ENCODE results near the gene COX4I1. TPM values are rescaled to one million over a fixed set of nuclear protein-coding genes. Genes with fewer than 3 reads are reported as not detected.
A peak's percentile ranks its signal among the peaks of the same experiment; 100 is the strongest.

COX4I1 gene
- total and polyA plus RNA-seq, 2 donors from 2014 or later = 439 to 1,996 TPM

- intact Hi-C loops (cut with DNase I) = no loop called here
- Histone ChIP-seq H3K27me3 (ENCODE audit: control insufficient read depth, insufficient read depth, low read length) (peaks cover 3% of the 10 kb centered on the region), H3K4me3 (ENCODE audit: low read length in 3 of 3) (no peak overlapping the region), H3K27ac (ENCODE audit: low read depth in 2 of 2, low read length in 2 of 2) (no peak overlapping the region), H3K36me3 (ENCODE audit: control insufficient read depth in 2 of 3, insufficient read depth in 3 of 3, low read length in 3 of 3) (no peaks in the 10 kb centered on the region), H3K9me3 (ENCODE audit: control insufficient read depth in 2 of 3, insufficient read depth in 1 of 3, low read length in 3 of 3) (no peaks in the 10 kb centered on the region), H3K9ac (ENCODE audit: low read length in 3 of 3) (no peak overlapping the region), H3K4me1 (ENCODE audit: control insufficient read depth in 2 of 3, insufficient read depth in 2 of 3, low read depth in 1 of 3, low read length in 3 of 3) (no peaks in the 10 kb centered on the region)
- FAIRE-seq = no peak
- peak in 1 of 5 donors; percentile 46 for DNase-seq
- no peak for TF ChIP-seq CTCF (IDR thresholded peaks at IDR 0.05; ENCODE audit: borderline replicate concordance, extremely low read depth, insufficient read depth)
Measured at GRCh38 chr16:85838876-85839585, 39.5 kb downstream of the COX4I1 start.

GRCh38 chr16:85839681-85840240, 40.3 kb downstream of the COX4I1 start:
- Histone ChIP-seq H3K27ac (ENCODE audit: low read depth in 2 of 2, low read length in 2 of 2) (no peak overlapping the region), H3K4me1 (ENCODE audit: control insufficient read depth in 2 of 3, insufficient read depth in 2 of 3, low read depth in 1 of 3, low read length in 3 of 3) (no peaks in the 10 kb centered on the region), H3K9me3 (ENCODE audit: control insufficient read depth in 2 of 3, insufficient read depth in 1 of 3, low read length in 3 of 3) (no peaks in the 10 kb centered on the region), H3K4me3 (ENCODE audit: low read length in 3 of 3) (no peak overlapping the region), H3K9ac (ENCODE audit: low read length in 3 of 3) (no peak overlapping the region), H3K36me3 (ENCODE audit: control insufficient read depth in 2 of 3, insufficient read depth in 3 of 3, low read length in 3 of 3) (no peaks in the 10 kb centered on the region), H3K27me3 (ENCODE audit: control insufficient read depth, insufficient read depth, low read length) (peaks cover 3% of the 10 kb centered on the region)
- no peak for TF ChIP-seq CTCF (IDR thresholded peaks at IDR 0.05; ENCODE audit: borderline replicate concordance, extremely low read depth, insufficient read depth)
- DNase-seq (peak in 1 of 5 donors; percentile 48), FAIRE-seq (no peak)
- intact Hi-C loops (cut with DNase I) = no loop called here

- TF ChIP-seq CTCF (IDR thresholded peaks at IDR 0.05; ENCODE audit: borderline replicate concordance, extremely low read depth, insufficient read depth) = no peak
- H3K36me3 ChIP-seq (ENCODE audit: control insufficient read depth in 2 of 3, insufficient read depth in 3 of 3, low read length in 3 of 3) = no peaks in the 10 kb centered on the region
- H3K9ac ChIP-seq (ENCODE audit: low read length in 3 of 3) = no peak overlapping the region
- peak in 1 of 5 donors; percentile 42 for DNase-seq
- H3K27me3 ChIP-seq (ENCODE audit: control insufficient read depth, insufficient read depth, low read length) = peaks cover 3% of the 10 kb centered on the region
- no peaks in the 10 kb centered on the region for H3K4me1 ChIP-seq (ENCODE audit: control insufficient read depth in 2 of 3, insufficient read depth in 2 of 3, low read depth in 1 of 3, low read length in 3 of 3)
- no peak overlapping the region for H3K4me3 ChIP-seq (ENCODE audit: low read length in 3 of 3)
- intact Hi-C loops (cut with DNase I) = no loop called here
- H3K9me3 ChIP-seq (ENCODE audit: control insufficient read depth in 2 of 3, insufficient read depth in 1 of 3, low read length in 3 of 3) = no peaks in the 10 kb centered on the region
- no peak overlapping the region for H3K27ac ChIP-seq (ENCODE audit: low read depth in 2 of 2, low read length in 2 of 2)
- FAIRE-seq = no peak
Measured at GRCh38 chr16:85840395-85840794, 40.9 kb downstream of the COX4I1 start.
